K562 (cell line): ENCODE measurements around the gene MAST4. TPM values are rescaled to one million over a fixed set of nuclear protein-coding genes. Genes with fewer than 3 reads are reported as not detected.
A peak's percentile ranks its signal among the peaks of the same experiment; 100 is the strongest.

ENCODE experiments used
- ATAC-seq: fragments of 200-7000 bp; cut with Tn5 transposase; 3 replicates; pipeline ENCODE4 v1.9.1; 2020; ENCODE audit warnings: moderate library complexity
- BruUV-seq: library from RNA; stranded (reverse); fragments of 400-500 nt; replicated peaks from 2 replicates; lab custom pipeline; 2021; lab: Mats Ljungman, UMichigan
- CTCF ChIA-PET: fragments of 300-600 bp; formaldehyde crosslinking; extraction: SDS; loops from one replicate; lab custom pipeline; 2021; ENCODE audit warnings: low intra/inter-chr PET ratio; lab: Yijun Ruan, JAX
- POLR2A ChIA-PET: fragments of 300-600, 350-650 bp; sonication (Branson Sonifier 250); formaldehyde crosslinking; extraction: SDS; loops from one replicate; lab custom pipeline; 2021; ENCODE audit warnings: antibody characterized with exemption, inconsistent platforms; lab: Yijun Ruan, JAX
- DNase-seq, 4 experiments: peaks; one replicate each; pipeline versions ENCODE4 v3.0.0 to v3.0.0-alpha.2; 2011 to 2018; ENCODE audit warnings: low spot score in 3 of 4, mixed read lengths in 3 of 4; ENCODE audit errors: extremely low read depth in 1 of 4
- FAIRE-seq: peaks from 2 replicates; lab custom pipeline; 2011; peaks lifted over from hg19 to GRCh38; lab: Jason Lieb, UNC
- H2AFZ ChIP-seq: 2 replicates; pipeline ENCODE4 v1.6.0; 2011; ENCODE audit warnings: low read depth, low read length, control low read depth, inconsistent platforms
- H3K27ac ChIP-seq: fragments of 200-600 bp; 3 replicates; pipeline ENCODE4 v1.8.0; 2011; ENCODE audit warnings: low read depth, mild to moderate bottlenecking, control low read depth, inconsistent platforms, low read length, moderate library complexity, mixed read lengths; ENCODE audit errors: extremely low read depth
- H3K27me3 ChIP-seq, 2 experiments: fragments of 300-600 bp in 1 of 2; 2 replicates in 1 of 2; 3 replicates in 1 of 2; pipeline versions ENCODE4 v1.6.0 to v1.8.0; 2011; ENCODE audit warnings: inconsistent platforms in 2 of 2, low read length in 2 of 2, mild to moderate bottlenecking in 1 of 2, mixed read lengths in 1 of 2, moderate library complexity in 1 of 2; ENCODE audit not compliant: control insufficient read depth in 2 of 2, insufficient read depth in 2 of 2
- H3K36me3 ChIP-seq: fragments of 300-600 bp; 3 replicates; pipeline ENCODE4 v1.8.0; 2011; ENCODE audit warnings: mild to moderate bottlenecking, low read length, inconsistent platforms; ENCODE audit not compliant: control insufficient read depth, insufficient read depth
- H3K4me1 ChIP-seq, 2 experiments: fragments of 200-600 bp in 1 of 2; replicated peaks in 1 of 2; 2 replicates in 1 of 2; 3 replicates in 1 of 2; pipeline versions ENCODE4 v1.5.1 to v1.8.0; 2011; ENCODE audit warnings: inconsistent platforms in 2 of 2, low read length in 2 of 2, mild to moderate bottlenecking in 1 of 2, mixed read lengths in 1 of 2, moderate library complexity in 1 of 2; ENCODE audit not compliant: control insufficient read depth in 2 of 2, insufficient read depth in 2 of 2
- H3K4me2 ChIP-seq: 2 replicates; pipeline ENCODE4 v1.6.1; 2011; ENCODE audit warnings: low read length, control low read depth, inconsistent platforms, mixed read lengths; ENCODE audit not compliant: insufficient read depth
- H3K4me3 ChIP-seq: fragments of 200-600 bp; sonication (generic), shearing (Covaris generic); 2 replicates; pipeline ENCODE4 v1.5.1; 2016; ENCODE audit warnings: control low read depth, inconsistent platforms
- H3K79me2 ChIP-seq: fragments of 200-600 bp; 3 replicates; pipeline ENCODE4 v1.8.0; 2011; ENCODE audit warnings: low read length, inconsistent platforms; ENCODE audit not compliant: control insufficient read depth, insufficient read depth
- H3K9ac ChIP-seq, 2 experiments: 2 replicates each; pipeline versions ENCODE4 v1.6.0 to v1.6.1; 2011; ENCODE audit warnings: low read depth in 2 of 2, low read length in 2 of 2, control low read depth in 1 of 2, inconsistent platforms in 1 of 2, mild to moderate bottlenecking in 1 of 2, mixed read lengths in 1 of 2; ENCODE audit not compliant: insufficient read depth in 1 of 2
- H3K9me1 ChIP-seq: one replicate; pipeline ENCODE4 v1.6.0; 2011; ENCODE audit warnings: inconsistent platforms, mild to moderate bottlenecking, low read length, moderate library complexity; ENCODE audit not compliant: control insufficient read depth, insufficient read depth
- H3K9me3 ChIP-seq: replicated peaks from 2 replicates; pipeline ENCODE4 v1.5.1; 2011; ENCODE audit warnings: low read depth, low read length, inconsistent platforms; ENCODE audit not compliant: control insufficient read depth, insufficient read depth
- H4K20me1 ChIP-seq: replicated peaks from 2 replicates; pipeline ENCODE4 v1.6.1; 2011; ENCODE audit warnings: low read length, inconsistent platforms, mixed read lengths; ENCODE audit not compliant: control insufficient read depth, insufficient read depth
- ARID1B ChIP-seq: fragments of 450-650 bp; IDR thresholded peaks from 2 replicates; pipeline ENCODE4 v1.6.1; 2016; ENCODE audit warnings: antibody characterized with exemption, mild to moderate bottlenecking, inconsistent platforms
- MEIS2 ChIP-seq: fragments of 450-650 bp; IDR thresholded peaks from 2 replicates; pipeline ENCODE4 v1.6.1; 2014; ENCODE audit warnings: mild to moderate bottlenecking; ENCODE audit not compliant: partially characterized antibody
- PHF20 ChIP-seq: fragments of 450-650 bp; IDR thresholded peaks from 2 replicates; pipeline ENCODE4 v1.6.1; 2018; ENCODE audit not compliant: partially characterized antibody
- RCOR1 ChIP-seq, 2 experiments: IDR thresholded peaks; 2 replicates each; pipeline ENCODE4 v1.6.1; 2012; ENCODE audit warnings: low read depth in 2 of 2, low read length in 2 of 2, borderline replicate concordance in 1 of 2, improper control_type of control experiment in 1 of 2
- SIRT6 ChIP-seq: IDR thresholded peaks from one replicate; pipeline ENCODE4 v1.6.1; 2012; ENCODE audit warnings: low read depth, mild to moderate bottlenecking, control low read depth, inconsistent platforms, low read length, moderate library complexity
- SMARCA5 ChIP-seq: fragments of 450-650 bp; IDR thresholded peaks from 2 replicates; pipeline ENCODE4 v1.6.1; 2016
- TAL1 ChIP-seq: fragments of 450-650 bp; IDR thresholded peaks from 2 replicates; pipeline ENCODE4 v1.6.1; 2016; ENCODE audit warnings: mild to moderate bottlenecking
- TEAD4 ChIP-seq, 2 experiments: sonication (generic) in 1 of 2; formaldehyde crosslinking in 1 of 2; IDR thresholded peaks; 2 replicates each; pipeline versions ENCODE4 v1.6.1 to v1.8.0; 2012 to 2022; ENCODE audit warnings: borderline replicate concordance in 1 of 2, inconsistent platforms in 1 of 2, low read length in 1 of 2, mild to moderate bottlenecking in 1 of 2, missing genetic modification reagents in 1 of 2
- ZNF668 ChIP-seq: fragments of 250-450 bp; sonication (Bioruptor Pico); IDR thresholded peaks from 2 replicates; pipeline ENCODE4 v1.8.0; 2022; ENCODE audit warnings: mild to moderate bottlenecking, inconsistent platforms
- WGBS: fragments of 100-300 bp; shearing (Covaris generic); methylation state at CpG from one replicate; pipeline ENCODE4 v1.1.6; 2016; ENCODE audit warnings: low coverage, mixed read lengths; ENCODE audit not compliant: insufficient coverage; ENCODE audit errors: missing lambda C conversion rate; 5-methylcytosine and 5-hydroxymethylcytosine counted together
- in situ Hi-C: fragments of 300-500 bp; cut with MboI; formaldehyde crosslinking; loops from 4 replicates; pipeline ENCODE4 v1.15.0; 2018; ENCODE audit warnings: inconsistent platforms, mixed read lengths
- intact Hi-C: fragments of 100-400 bp; cut with micrococcal nuclease; formaldehyde crosslinking; loops from 2 replicates; pipeline ENCODE4 v1.14.2; 2022
- polyA plus RNA-seq, 8 experiments: library from polyadenylated mRNA; depleted of rRNA in 4 of 8; stranded (reverse) in 5 of 8; unstranded in 3 of 8; fragments of >200 nt; fragmentation: Nextera tagmentation in 2 of 8; fragmentation: Illumina TruSeq in 1 of 8; extraction: Ambion mirVana in 2 of 8; extraction: Trizol in 1 of 8; gene quantifications; 2 replicates each; pipeline versions ENCODE4 v1.2.1 to v1.2.3, GENCODE V29; 2011 to 2014; ENCODE audit warnings: inconsistent platforms in 1 of 8, missing spikeins in 1 of 8
- total RNA-seq, 7 experiments: library from RNA; depleted of rRNA in 6 of 7; stranded (reverse); fragments of >200 nt in 6 of 7; fragmentation: Illumina TruSeq in 2 of 7; extraction: Trizol in 2 of 7; gene quantifications; 2 replicates each; pipeline versions ENCODE4 v1.2.1 to v1.2.3, GENCODE V29; 2011 to 2021; ENCODE audit warnings: low replicate concordance in 1 of 7
- TF ChIP-seq, protein P1 (sequence below), 3 experiments: fragments of 200-800 bp in 1 of 3; sonication (Bioruptor generic) in 1 of 3; sonication (generic) in 1 of 3; formaldehyde crosslinking in 1 of 3; IDR thresholded peaks; 2 replicates each; pipeline versions ENCODE4 v1.6.1 to v1.8.0; 2016 to 2022; ENCODE audit warnings: mild to moderate bottlenecking in 2 of 3, missing compliant biosample characterization in 2 of 3, missing genetic modification characterization in 2 of 3, missing genetic modification reagents in 1 of 3
- TF ChIP-seq, protein P2 (sequence below): fragments of 450-650 bp; IDR thresholded peaks from 2 replicates; pipeline ENCODE4 v1.6.1; 2016; ENCODE audit warnings: low read depth

Gene MAST4
- total and polyA plus RNA-seq, 9 of the 15 experiments (the other 6 are each of a cell fraction or from before 2014, with no cell fraction given): 0.88 to 10.1 (median 5.2) TPM

DNA sequence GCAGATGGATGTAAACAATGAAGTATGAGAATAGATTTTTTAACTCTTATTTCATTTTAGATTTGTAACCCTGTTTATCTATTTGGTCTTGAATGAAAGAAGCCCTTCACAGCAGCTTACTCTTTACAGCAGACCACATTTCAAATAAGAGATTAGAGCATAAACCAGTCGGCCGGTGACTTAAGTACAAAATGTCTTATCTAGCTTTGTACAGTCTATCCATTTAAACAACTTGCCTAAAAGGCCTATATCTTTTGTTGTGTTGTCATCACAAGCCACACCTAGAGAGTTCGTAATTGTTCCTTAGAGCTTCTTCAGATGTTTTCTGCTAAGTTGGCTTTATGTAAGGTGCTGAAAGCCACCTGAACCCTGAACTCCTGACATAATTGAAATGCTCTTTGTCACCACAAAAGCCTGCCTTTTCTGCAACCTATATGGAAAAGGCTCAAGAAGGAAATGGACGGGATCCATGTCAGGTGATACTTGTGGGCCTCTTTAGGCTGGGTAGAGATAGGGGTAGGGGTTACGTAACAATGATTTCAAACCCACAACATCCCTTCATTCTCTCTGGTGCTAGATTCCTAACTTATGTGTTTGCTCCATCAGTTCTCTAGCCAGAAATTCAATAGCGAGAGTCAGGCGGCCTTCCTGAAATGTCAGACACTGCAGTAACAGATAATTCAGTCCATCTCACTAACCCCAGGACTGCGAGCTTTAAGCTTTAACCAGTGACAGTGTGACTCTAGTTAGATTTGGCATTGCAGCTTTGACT lies 437.9 kb downstream of the MAST4 start:
- CTCF ChIA-PET: no interaction called here
- Histone ChIP-seq H3K4me1 (peaks cover 0 to 11% of the 10 kb centered on the region in 2 experiments; a peak in 3 of 5 replicates), H3K9me3 (no peaks in the 10 kb centered on the region), H3K4me3 (no peak overlapping the region), H3K79me2 (0 out of 3 replicates have a peak, but pooled peaks cover 3% of the 10 kb centered on the region), H4K20me1 (0 out of 2 replicates have a peak, but pooled peaks cover 6% of the 10 kb centered on the region), H3K9me1 (no peaks in the 10 kb centered on the region), H2AFZ (no peak overlapping the region), H3K27ac (no peak overlapping the region), H3K4me2 (peak overlapping the region; percentile 17; the same call in 1 of the 2 replicates), H3K27me3 (no peaks in the 10 kb centered on the region), H3K9ac (no peak overlapping the region), H3K36me3 (no peaks in the 10 kb centered on the region)
- in situ Hi-C loops: no loop called here
- POLR2A ChIA-PET: interaction anchor here (1.1 to 1.2 kb wide), 2 partner anchors 29 to 31 kb away, joined by 3 to 6 read pairs; no protein-coding TSS in a partner anchor
- WGBS: 25% methylated on average over 8 of the region's 8 CpGs
- DNase-seq (peak in 1 of 4 experiments; percentile 42), FAIRE-seq (peak; percentile 67), ATAC-seq (peak; percentile 72)
- BruUV-seq: no TSS peak
- intact Hi-C loops: no loop called here
- TF ChIP-seq ZNF668 (CRISPR knock-in tag) (no peak), SIRT6 (no peak), RCOR1 (IDR thresholded peaks at IDR 0.05; ENCODE audit: borderline replicate concordance in 1 of 2, low read depth in 2 of 2, low read length in 2 of 2) (0 out of 4 replicates have a peak, but pooled peaks of 1 of the 2 experiments have one; percentile 15), SMARCA5 (no peak), TAL1 (0 out of 2 replicates have a peak, but pooled peaks have one; percentile 28), PHF20 (no peak), MEIS2 (peak; percentile 34), ARID1B (peak; percentile 49), TEAD4 (IDR thresholded peaks at IDR 0.05; ENCODE audit: low read length) (0 out of 2 replicates have a peak, but pooled peaks have one; percentile 31), TEAD4 (CRISPR knock-in tag; IDR thresholded peaks at IDR 0.05; ENCODE audit: borderline replicate concordance) (no peak)
- TF ChIP-seq, protein P1, sequence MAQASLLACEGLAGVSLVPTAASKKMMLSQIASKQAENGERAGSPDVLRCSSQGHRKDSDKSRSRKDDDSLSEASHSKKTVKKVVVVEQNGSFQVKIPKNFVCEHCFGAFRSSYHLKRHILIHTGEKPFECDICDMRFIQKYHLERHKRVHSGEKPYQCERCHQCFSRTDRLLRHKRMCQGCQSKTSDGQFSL (CRISPR knock-in tag; IDR thresholded peaks at IDR 0.05): no peak
- TF ChIP-seq, protein P1 (tag; IDR thresholded peaks at IDR 0.05): no peak
- TF ChIP-seq, protein P2, sequence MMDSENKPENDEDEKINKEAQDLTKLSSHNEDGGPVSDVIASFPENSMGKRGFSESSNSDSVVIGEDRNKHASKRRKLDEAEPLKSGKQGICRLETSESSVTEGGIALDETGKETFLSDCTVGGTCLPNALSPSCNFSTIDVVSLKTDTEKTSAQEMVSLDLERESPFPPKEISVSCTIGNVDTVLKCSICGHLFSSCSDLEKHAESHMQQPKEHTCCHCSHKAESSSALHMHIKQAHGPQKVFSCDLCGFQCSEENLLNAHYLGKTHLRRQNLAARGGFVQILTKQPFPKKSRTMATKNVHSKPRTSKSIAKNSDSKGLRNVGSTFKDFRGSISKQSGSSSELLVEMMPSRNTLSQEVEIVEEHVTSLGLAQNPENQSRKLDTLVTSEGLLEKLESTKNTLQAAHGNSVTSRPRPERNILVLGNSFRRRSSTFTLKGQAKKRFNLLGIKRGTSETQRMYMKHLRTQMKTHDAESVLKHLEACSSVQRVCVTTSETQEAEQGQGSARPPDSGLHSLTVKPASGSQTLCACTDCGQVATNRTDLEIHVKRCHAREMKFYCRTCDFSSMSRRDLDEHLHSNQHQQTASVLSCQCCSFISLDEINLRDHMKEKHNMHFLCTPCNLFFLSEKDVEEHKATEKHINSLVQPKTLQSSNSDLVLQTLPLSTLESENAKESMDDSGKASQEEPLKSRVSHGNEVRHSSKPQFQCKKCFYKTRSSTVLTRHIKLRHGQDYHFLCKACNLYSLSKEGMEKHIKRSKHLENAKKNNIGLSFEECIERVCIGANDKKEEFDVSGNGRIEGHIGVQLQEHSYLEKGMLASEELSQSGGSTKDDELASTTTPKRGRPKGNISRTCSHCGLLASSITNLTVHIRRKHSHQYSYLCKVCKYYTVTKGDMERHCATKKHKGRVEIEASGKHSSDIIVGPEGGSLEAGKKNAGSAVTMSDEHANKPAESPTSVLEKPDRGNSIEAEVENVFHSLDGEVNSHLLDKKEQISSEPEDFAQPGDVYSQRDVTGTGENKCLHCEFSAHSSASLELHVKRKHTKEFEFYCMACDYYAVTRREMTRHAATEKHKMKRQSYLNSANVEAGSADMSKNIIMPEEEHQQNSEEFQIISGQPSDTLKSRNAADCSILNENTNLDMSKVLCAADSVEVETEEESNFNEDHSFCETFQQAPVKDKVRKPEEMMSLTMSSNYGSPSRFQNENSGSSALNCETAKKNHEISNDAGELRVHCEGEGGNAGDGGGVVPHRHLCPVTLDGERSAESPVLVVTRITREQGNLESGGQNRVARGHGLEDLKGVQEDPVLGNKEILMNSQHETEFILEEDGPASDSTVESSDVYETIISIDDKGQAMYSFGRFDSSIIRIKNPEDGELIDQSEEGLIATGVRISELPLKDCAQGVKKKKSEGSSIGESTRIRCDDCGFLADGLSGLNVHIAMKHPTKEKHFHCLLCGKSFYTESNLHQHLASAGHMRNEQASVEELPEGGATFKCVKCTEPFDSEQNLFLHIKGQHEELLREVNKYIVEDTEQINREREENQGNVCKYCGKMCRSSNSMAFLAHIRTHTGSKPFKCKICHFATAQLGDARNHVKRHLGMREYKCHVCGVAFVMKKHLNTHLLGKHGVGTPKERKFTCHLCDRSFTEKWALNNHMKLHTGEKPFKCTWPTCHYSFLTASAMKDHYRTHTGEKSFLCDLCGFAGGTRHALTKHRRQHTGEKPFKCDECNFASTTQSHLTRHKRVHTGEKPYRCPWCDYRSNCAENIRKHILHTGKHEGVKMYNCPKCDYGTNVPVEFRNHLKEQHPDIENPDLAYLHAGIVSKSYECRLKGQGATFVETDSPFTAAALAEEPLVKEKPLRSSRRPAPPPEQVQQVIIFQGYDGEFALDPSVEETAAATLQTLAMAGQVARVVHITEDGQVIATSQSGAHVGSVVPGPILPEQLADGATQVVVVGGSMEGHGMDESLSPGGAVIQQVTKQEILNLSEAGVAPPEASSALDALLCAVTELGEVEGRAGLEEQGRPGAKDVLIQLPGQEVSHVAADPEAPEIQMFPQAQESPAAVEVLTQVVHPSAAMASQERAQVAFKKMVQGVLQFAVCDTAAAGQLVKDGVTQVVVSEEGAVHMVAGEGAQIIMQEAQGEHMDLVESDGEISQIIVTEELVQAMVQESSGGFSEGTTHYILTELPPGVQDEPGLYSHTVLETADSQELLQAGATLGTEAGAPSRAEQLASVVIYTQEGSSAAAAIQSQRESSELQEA: no peak
